ENCODE data around the gene MZF1. TPM values are rescaled to one million over a fixed set of nuclear protein-coding genes. Genes with fewer than 3 reads are reported as not detected.

MZF1 gene
- total RNA-seq, 1 experiment from 2014 or later = 25.9 TPM

DNA sequence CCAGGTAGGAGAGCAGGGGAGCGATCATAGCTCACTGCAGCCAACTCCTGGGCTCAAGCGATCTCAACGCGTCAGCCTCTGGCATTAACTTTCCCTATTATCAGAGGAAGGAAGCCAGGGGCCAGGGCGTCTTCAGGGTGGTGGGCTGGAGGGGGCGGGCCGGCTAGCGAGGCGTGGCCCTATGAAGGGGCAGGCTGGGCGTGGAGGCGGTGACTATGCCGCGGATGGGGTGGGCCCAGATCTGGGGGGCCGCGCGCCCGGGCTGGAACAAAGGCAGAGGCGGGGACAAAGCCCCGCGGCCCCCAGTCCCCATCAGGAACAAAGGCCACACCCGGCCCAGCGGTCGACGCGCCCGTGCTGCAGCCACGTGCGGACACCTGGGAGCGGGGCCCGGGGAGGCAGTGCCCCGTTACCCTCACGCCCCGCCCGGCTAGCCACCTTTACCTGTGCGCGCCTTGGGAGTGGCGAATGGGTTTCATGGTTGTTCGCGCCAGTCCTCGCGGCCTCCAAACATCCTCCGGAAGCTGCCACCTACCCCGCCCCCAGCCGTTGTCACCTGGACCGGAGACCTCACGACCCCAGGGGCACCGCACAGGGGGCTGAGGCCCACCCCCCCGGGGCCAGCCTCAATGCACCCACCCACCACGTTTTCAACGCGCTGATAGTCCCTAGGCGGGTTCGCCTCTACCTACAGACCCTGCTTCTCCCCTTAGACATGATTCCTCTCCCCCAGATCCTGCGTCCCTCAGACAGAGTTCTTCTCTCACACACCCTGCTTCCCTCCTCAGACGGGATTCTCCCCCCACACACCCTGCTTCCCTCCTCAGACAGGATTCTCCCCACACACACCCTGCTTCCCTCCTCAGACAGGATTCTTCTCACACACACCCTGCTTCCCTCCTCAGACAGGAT, 34.6 kb downstream of the MZF1 start:
- Histone ChIP-seq H3K36me3 (ENCODE audit: control insufficient read depth, insufficient read depth, low read length) (no peaks in the 10 kb centered on the region), H3K9me3 (ENCODE audit: control insufficient read depth, insufficient read depth, low read depth, low read length) (no peaks in the 10 kb centered on the region), H3K27ac (ENCODE audit: low read length) (peak overlapping the region; percentile 18), H3K4me3 (ENCODE audit: low read depth in 2 of 2, low read length in 2 of 2) (peak overlapping the region; percentile 43 to 53), H3K27me3 (ENCODE audit: control insufficient read depth, insufficient read depth, low read length) (peaks cover 4% of the 10 kb centered on the region), H3K4me1 (ENCODE audit: control insufficient read depth, insufficient read depth, low read length) (peaks cover 3% of the 10 kb centered on the region; the same call in 1 of the 2 replicates)
- ChIA-PET CTCF (interaction anchor here (0.6 kb wide), 1 partner anchor 9 kb away, joined by 4 read pairs; no protein-coding TSS in a partner anchor), POLR2A (interaction anchor here (0.5 to 0.6 kb wide), 2 partner anchors 10 to 35 kb away, joined by 5 to 7 read pairs; no protein-coding TSS in a partner anchor)
- TF ChIP-seq, protein P1, sequence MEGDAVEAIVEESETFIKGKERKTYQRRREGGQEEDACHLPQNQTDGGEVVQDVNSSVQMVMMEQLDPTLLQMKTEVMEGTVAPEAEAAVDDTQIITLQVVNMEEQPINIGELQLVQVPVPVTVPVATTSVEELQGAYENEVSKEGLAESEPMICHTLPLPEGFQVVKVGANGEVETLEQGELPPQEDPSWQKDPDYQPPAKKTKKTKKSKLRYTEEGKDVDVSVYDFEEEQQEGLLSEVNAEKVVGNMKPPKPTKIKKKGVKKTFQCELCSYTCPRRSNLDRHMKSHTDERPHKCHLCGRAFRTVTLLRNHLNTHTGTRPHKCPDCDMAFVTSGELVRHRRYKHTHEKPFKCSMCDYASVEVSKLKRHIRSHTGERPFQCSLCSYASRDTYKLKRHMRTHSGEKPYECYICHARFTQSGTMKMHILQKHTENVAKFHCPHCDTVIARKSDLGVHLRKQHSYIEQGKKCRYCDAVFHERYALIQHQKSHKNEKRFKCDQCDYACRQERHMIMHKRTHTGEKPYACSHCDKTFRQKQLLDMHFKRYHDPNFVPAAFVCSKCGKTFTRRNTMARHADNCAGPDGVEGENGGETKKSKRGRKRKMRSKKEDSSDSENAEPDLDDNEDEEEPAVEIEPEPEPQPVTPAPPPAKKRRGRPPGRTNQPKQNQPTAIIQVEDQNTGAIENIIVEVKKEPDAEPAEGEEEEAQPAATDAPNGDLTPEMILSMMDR (IDR thresholded peaks at IDR 0.05) = no peak
- TF ChIP-seq TCF7L2 (IDR thresholded peaks at IDR 0.05; ENCODE audit: low read depth, low read length) = peak; percentile 30; the same call in 1 of the 2 replicates
- ATAC-seq (peak; percentile 87), DNase-seq (ENCODE audit: low read depth, low spot score) (no peak)
- no TSS peak for BruUV-seq (replicated peaks)
- intact Hi-C loops (cut with micrococcal nuclease; ENCODE audit: unreplicated experiment) (no loop called here), in situ Hi-C loops (cut with HindIII; ENCODE audit: low pct_unique_long_range_greater_than_20kb, low sequenced_read_pairs) (no loop called here)

- in situ Hi-C loops (cut with HindIII; ENCODE audit: low pct_unique_long_range_greater_than_20kb, low sequenced_read_pairs) = no loop called here
- TF ChIP-seq REST (IDR thresholded peaks at IDR 0.05; ENCODE audit: insufficient read depth in 1 of 2, low read depth in 2 of 2, low read length in 1 of 2) = no peak
- no peak for TF ChIP-seq POLR2AphosphoS5 (IDR thresholded peaks at IDR 0.05; ENCODE audit: low read depth, low read length)
- TF ChIP-seq, protein P1 (IDR thresholded peaks at IDR 0.05) = no peak
- no peak for TF ChIP-seq TCF7L2 (IDR thresholded peaks at IDR 0.05; ENCODE audit: low read depth, low read length)
- TF ChIP-seq SIN3A (IDR thresholded peaks at IDR 0.05; ENCODE audit: borderline replicate concordance, insufficient read depth, low read depth, low read length) = no peak
- peak; percentile 33 for ATAC-seq
- no TSS peak for BruUV-seq (replicated peaks)
- intact Hi-C loops (cut with micrococcal nuclease; ENCODE audit: unreplicated experiment) = no loop called here
- Histone ChIP-seq H3K4me1 (ENCODE audit: control insufficient read depth, insufficient read depth, low read length) (peaks cover 3% of the 10 kb centered on the region; the same call in 1 of the 2 replicates), H3K27ac (ENCODE audit: low read length) (no peak overlapping the region), H3K36me3 (ENCODE audit: control insufficient read depth, insufficient read depth, low read length) (no peaks in the 10 kb centered on the region), H3K9me3 (ENCODE audit: control insufficient read depth, insufficient read depth, low read depth, low read length) (no peaks in the 10 kb centered on the region), H3K4me3 (ENCODE audit: low read depth in 2 of 2, low read length in 2 of 2) (no peak overlapping the region), H3K27me3 (ENCODE audit: control insufficient read depth, insufficient read depth, low read length) (no peaks in the 10 kb centered on the region; the same call in none of the 2 replicates)
- ChIA-PET POLR2A (interaction anchor here (0.6 kb wide), 1 partner anchor 37 kb away, joined by 7 read pairs; no protein-coding TSS in a partner anchor), CTCF (no interaction called here)
- no peak for DNase-seq (ENCODE audit: low read depth, low spot score)
These were observed 36.0 kb downstream of the MZF1 start for GRCh38 chr19:58536852-58537798.

All from Panc1 (cell line).